Inflammatory macrophage (primary cell): ENCODE data around the gene WDR91.
"Not testable (repeated sequence)": the region's sequence is repeated elsewhere in the genome, so short reads cannot be mapped to it uniquely, and the experiment has no call there.

ENCODE experiments used
- DNase-seq, 2 donors: peaks; one replicate each; pipeline ENCODE4 v3.0.0-alpha.2; 2020 to 2022
- total RNA-seq, 18 experiments: gene quantifications; one replicate each; lab custom pipeline; 2026; ENCODE audit warnings: mixed read lengths in 6 of 18, inconsistent platforms in 2 of 18; lab: John Stamatoyannopoulos, UW

WDR91 gene
- total RNA-seq = 5.5 to 83.4 (median 44.6) reads per million in 18 experiments

DNA sequence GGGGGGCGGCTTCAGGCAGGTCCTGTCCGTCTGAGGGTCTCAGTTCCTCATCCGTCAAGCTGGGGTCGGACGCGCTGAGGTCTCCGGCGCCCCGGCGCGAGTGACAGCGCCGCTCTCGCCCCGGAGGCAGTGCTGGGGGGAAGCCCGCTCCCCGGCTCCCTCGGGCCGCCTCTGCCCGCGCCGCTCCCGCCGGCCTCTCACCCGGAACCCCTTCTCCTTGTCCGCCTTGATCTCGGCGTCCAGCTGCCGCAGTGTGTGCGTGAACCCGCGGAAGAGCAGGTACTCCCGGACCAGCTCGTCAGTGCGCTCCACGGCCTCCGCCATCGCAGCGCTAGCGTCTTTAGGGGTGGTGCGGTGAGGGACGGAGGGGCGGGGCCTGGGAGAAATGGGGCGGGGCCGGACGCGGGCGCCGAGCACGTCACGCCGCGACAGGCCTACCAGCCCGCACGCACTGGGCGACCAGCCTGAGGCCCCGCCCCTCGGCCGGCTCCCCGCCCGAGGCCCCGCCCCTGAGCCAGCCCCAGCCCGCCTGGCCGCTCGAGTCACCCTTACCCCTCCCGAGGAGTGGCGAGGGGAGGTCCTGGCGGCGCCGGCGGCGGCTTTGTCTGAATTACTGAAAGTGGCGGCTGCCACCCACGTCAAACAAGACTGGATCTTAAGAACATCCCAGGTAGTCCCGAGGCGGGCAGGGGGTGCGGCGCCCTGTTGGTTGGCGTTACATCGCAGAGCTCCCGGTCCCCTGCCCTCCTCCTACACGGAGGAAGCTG lies at the start of gene WDR91:
Gene WDR91 (minus strand): TSS at position 348 of the 767 bp plus-strand sequence. CDS start 24 bp downstream, at position 324.
- DNase-seq = peak; percentile 93 to 94

- DNase-seq = no peak
Observed at GRCh38 chr7:135260470-135260869, 49.1 kb upstream of the WDR91 start.

GRCh38 chr7:135259702-135260101 lies 48.4 kb upstream of the WDR91 start:
- DNase-seq = no peak

DNA sequence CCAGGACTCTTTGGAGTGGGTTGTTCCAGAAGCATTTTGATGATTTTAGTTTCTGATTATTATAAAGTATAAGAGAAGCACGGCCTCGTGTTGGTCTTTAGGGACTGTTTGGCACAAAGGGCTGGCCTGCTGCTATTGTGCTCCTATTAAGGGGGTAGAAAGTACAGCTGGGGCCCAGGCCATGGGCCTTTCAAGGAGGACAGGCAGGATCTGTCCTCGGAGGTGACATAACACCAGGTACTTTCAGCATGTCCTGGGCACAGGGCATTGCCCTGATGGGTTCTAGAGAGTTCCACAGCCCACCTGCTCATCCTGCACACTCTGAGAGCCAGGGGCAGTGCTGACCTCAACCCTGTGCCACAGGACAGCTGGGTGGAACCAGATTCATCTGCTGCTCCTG lies 47.3 kb upstream of the WDR91 start:
- DNase-seq = no peak

- DNase-seq = no peak
Observed at GRCh38 chr7:135257790-135258189, 46.5 kb upstream of the WDR91 start.

GRCh38 chr7:135253851-135254771 lies 42.8 kb upstream of the WDR91 start:
- DNase-seq = peak; percentile 91 to 92

- DNase-seq = peak; percentile 37 to 39
Observed at GRCh38 chr7:135251496-135252391, 40.4 kb upstream of the WDR91 start.

- DNase-seq = no peak
Observed at GRCh38 chr7:135248546-135248945, 37.2 kb upstream of the WDR91 start.

- DNase-seq = no peak
Observed at GRCh38 chr7:135247746-135248471, 36.6 kb upstream of the WDR91 start.

- no peak for DNase-seq
Observed at GRCh38 chr7:135246191-135246825, 35.0 kb upstream of the WDR91 start.

DNA sequence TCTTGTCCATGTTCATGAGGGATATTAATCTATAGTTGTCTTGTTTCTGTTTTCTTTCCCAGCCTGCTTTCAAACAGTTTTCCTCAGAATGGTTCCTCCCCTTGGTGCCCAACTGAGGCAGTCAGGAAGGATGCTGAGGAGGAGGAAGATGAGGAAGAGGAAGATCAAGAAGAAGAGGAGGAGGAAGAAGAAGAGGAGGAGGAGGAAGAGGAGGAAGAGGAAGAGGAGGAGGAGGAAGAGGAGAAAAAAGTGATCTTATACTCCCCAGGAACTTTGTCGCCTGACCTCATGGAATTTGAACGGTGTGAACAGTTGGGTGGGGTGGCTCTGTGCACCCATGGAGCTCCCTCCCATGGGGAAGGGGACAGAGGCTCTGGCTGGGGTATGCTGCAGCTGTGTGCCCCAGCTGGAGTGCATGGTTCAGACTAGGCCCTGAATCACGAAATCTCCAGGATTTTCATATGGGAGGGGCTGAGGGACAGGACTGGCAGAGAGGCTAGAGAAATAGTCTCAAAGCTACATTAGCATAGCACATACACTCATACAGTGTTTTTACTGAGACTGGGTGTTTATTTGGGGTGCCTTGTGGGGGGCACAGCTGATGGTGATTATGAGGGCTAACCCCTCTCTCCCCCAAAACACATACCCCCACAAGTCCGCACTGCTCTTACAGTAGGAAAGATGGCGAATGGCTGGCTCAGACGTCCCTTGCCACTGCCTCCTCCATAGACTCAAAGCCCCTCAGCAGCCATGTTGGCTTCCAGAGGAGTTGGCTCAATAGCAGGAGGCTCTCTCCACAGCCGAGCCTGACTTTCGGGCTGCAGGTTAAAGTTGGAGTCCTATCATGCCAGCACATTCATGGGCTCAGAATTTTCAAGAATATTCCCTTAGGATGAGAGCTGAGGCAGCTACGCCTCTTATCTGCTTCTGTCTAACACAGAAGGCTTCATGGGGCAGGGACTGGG lies 34.2 kb upstream of the WDR91 start:
- DNase-seq = no peak

- DNase-seq = no peak
Observed at GRCh38 chr7:135242096-135242684, 30.9 kb upstream of the WDR91 start.

- no peak for DNase-seq
Observed at GRCh38 chr7:135240441-135240840, 29.1 kb upstream of the WDR91 start.

GRCh38 chr7:135239263-135239662 lies 27.9 kb upstream of the WDR91 start:
- no peak for DNase-seq

GRCh38 chr7:135238112-135238744 lies 26.9 kb upstream of the WDR91 start:
- no peak for DNase-seq

GRCh38 chr7:135236727-135237126 lies 25.4 kb upstream of the WDR91 start:
- peak in 1 of 2 donors; percentile 49 for DNase-seq

DNA sequence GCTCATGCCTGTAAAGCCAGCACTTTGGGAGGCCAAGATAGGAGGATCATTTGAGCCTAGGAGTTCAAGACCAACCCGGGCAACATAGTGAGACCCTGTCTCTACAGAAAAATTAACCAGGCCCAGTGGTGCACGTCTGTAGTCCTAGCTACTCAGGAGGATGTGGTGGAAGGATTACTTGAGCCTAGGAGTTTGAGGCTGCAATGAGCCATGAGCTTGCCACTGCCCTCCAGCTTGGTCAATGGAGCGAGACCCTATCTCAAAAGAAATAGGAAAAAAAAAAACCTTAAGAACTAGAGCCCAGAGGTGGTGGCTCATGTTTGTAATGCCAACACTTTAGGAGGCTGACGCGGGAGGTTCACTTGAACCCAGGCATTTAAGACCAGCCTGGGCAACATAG lies 24.5 kb upstream of the WDR91 start:
- DNase-seq = no peak

- DNase-seq = no peak
Observed at GRCh38 chr7:135234727-135235126, 23.4 kb upstream of the WDR91 start.

- DNase-seq = not testable (repeated sequence)
Observed at GRCh38 chr7:135234095-135234494, 22.8 kb upstream of the WDR91 start.
